HL-60 (cell line): ENCODE data around the gene CCR5.

Source experiments
- POLR2AphosphoS5 ChIP-seq: IDR thresholded peaks from 2 replicates; pipeline ENCODE4 v1.6.1; 2012; ENCODE audit warnings: low read depth
- SPI1 ChIP-seq: IDR thresholded peaks from 2 replicates; pipeline ENCODE4 v1.6.1; 2012; ENCODE audit warnings: low read depth, mild to moderate bottlenecking, borderline replicate concordance
- TF ChIP-seq, protein P1 (sequence below): IDR thresholded peaks from 2 replicates; pipeline ENCODE4 v1.6.1; 2012; ENCODE audit warnings: low read depth; ENCODE audit not compliant: insufficient replicate concordance
- TF ChIP-seq, protein P2 (sequence below): IDR thresholded peaks from one replicate; pipeline ENCODE4 v1.5.1; 2011; ENCODE audit warnings: low read length, control low read depth, inconsistent platforms; ENCODE audit not compliant: insufficient read depth

GRCh38 chr3:46383951-46384330, 13.2 kb downstream of the CCR5 start:
- TF ChIP-seq SPI1 = peak; percentile 79
- TF ChIP-seq POLR2AphosphoS5 = no peak
- TF ChIP-seq, protein P1, sequence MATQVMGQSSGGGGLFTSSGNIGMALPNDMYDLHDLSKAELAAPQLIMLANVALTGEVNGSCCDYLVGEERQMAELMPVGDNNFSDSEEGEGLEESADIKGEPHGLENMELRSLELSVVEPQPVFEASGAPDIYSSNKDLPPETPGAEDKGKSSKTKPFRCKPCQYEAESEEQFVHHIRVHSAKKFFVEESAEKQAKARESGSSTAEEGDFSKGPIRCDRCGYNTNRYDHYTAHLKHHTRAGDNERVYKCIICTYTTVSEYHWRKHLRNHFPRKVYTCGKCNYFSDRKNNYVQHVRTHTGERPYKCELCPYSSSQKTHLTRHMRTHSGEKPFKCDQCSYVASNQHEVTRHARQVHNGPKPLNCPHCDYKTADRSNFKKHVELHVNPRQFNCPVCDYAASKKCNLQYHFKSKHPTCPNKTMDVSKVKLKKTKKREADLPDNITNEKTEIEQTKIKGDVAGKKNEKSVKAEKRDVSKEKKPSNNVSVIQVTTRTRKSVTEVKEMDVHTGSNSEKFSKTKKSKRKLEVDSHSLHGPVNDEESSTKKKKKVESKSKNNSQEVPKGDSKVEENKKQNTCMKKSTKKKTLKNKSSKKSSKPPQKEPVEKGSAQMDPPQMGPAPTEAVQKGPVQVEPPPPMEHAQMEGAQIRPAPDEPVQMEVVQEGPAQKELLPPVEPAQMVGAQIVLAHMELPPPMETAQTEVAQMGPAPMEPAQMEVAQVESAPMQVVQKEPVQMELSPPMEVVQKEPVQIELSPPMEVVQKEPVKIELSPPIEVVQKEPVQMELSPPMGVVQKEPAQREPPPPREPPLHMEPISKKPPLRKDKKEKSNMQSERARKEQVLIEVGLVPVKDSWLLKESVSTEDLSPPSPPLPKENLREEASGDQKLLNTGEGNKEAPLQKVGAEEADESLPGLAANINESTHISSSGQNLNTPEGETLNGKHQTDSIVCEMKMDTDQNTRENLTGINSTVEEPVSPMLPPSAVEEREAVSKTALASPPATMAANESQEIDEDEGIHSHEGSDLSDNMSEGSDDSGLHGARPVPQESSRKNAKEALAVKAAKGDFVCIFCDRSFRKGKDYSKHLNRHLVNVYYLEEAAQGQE = no peak
- TF ChIP-seq, protein P2, sequence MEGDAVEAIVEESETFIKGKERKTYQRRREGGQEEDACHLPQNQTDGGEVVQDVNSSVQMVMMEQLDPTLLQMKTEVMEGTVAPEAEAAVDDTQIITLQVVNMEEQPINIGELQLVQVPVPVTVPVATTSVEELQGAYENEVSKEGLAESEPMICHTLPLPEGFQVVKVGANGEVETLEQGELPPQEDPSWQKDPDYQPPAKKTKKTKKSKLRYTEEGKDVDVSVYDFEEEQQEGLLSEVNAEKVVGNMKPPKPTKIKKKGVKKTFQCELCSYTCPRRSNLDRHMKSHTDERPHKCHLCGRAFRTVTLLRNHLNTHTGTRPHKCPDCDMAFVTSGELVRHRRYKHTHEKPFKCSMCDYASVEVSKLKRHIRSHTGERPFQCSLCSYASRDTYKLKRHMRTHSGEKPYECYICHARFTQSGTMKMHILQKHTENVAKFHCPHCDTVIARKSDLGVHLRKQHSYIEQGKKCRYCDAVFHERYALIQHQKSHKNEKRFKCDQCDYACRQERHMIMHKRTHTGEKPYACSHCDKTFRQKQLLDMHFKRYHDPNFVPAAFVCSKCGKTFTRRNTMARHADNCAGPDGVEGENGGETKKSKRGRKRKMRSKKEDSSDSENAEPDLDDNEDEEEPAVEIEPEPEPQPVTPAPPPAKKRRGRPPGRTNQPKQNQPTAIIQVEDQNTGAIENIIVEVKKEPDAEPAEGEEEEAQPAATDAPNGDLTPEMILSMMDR = no peak
